Bronchial epithelial cell (primary cell): ENCODE results near the gene TECPR1. TPM values are rescaled to one million over a fixed set of nuclear protein-coding genes. Genes with fewer than 3 reads are reported as not detected.

Source experiments
- DNase-seq: peaks from one replicate; pipeline ENCODE4 v3.0.0-alpha.2; 2010; ENCODE audit warnings: low read depth
- FAIRE-seq: peaks from 2 replicates; lab custom pipeline; 2011; peaks lifted over from hg19 to GRCh38; lab: Jason Lieb, UNC
- H3K27me3 ChIP-seq: 2 replicates; pipeline ENCODE4 v1.5.1; 2011; ENCODE audit warnings: low read length; ENCODE audit not compliant: control insufficient read depth, insufficient read depth
- H3K36me3 ChIP-seq: 2 replicates; pipeline ENCODE4 v1.5.1; 2011; ENCODE audit warnings: low read length; ENCODE audit not compliant: control insufficient read depth, insufficient read depth
- H3K4me3 ChIP-seq: 2 replicates; pipeline ENCODE4 v1.5.1; 2011; ENCODE audit warnings: mild to moderate bottlenecking, low read depth, low read length, control low read depth
- CTCF ChIP-seq: IDR thresholded peaks from 2 replicates; pipeline ENCODE4 v1.5.1; 2011; ENCODE audit warnings: mild to moderate bottlenecking, moderate library complexity, low read length, control low read depth, inconsistent platforms; ENCODE audit not compliant: insufficient read depth, severe bottlenecking
- total RNA-seq: library from RNA; depleted of rRNA; stranded (reverse); fragments of >200 nt; gene quantifications from 2 replicates; pipeline ENCODE4 v1.2.1, GENCODE V29; 2014

TECPR1 gene
- total RNA-seq, 1 donor from 2014 or later, result 8.2 TPM

GRCh38 chr7:98210513-98211220, 41.4 kb downstream of the TECPR1 start:
- Histone ChIP-seq H3K27me3 (no peaks in the 10 kb centered on the region), H3K36me3 (no peaks in the 10 kb centered on the region), H3K4me3 (peak overlapping the region; percentile 33)
- DNase-seq (no peak), FAIRE-seq (no peak)
- TF ChIP-seq CTCF, result no peak

DNA sequence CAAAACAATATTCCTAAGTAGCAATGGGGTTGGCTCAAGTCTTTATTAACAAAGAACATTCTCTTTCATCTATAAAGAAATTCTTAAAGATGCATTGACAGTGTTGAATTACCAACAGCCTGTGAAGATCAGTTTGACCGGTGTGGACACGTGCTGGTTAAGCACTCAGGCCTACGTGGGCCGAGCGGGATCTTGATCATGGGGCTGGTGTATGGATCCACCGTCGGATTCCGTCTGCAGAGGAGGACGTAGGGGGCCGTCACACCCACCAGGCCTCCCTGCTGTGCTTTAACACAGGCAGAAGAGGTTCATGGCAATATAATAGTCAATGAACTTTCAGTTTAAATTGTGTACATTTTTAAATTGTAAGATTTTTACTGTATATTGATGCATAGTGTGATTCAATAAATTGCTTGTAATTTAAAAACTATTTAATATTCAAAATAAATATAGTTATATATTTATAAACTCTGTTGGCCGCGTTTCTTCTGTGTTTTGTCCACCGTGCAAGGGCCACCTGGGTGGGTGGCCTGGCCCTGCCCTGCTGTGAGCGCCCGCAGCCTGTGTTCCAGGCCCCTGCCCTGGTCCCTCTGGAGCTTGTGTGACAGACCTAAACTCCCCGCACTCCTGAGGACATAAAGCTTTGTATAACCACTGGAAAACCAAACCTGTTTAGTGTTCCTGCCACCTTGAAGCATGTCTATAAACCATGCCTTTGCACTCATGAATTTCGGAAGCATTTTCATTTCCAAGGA, 42.7 kb downstream of the TECPR1 start:
- H3K27me3 ChIP-seq, result no peaks in the 10 kb centered on the region
- H3K36me3 ChIP-seq, result no peaks in the 10 kb centered on the region
- FAIRE-seq (no peak), DNase-seq (no peak)
- no peak for TF ChIP-seq CTCF
- H3K4me3 ChIP-seq, result no peak overlapping the region

DNA sequence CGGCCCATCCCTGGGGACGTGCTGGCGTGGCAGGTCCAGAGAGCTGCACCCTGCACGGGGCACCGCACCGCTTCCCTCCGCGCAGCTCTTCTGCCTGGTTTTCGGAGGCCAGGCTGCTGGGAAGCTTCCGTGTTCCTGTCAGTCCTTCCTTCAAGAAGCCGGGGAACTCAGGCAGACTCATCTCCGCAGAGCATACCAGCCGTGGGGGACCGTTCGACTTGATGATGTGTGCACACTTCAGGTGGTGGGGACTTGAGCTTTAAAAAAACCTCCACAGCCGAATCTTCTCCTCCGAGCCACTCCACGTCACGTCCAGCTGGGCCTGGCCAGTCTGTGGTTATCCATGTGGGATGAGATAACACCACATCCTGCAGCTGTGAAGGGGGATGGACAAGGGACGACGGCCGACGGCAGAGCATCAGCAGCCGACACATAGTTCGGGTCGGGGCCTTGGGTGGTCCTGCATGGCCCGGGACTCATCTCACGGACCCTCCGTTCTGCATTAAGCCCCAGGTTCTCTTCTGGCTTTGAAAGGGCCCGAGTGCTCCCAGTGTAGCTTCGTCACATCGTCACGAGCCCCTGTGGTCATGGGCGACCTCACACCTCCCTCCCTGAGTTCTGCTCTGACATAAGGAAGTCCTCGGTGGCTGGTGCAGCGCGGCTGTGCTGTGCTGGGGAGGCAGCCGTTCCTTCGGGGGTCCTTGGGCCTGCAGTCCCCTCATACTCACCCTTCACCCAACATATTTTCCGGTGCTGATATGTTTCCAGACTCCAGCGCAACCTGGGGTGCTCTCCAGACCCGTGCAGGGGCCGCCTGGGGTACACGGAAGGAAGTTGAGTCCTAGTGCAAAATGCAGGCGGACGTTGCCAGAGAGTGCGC, 45.3 kb downstream of the TECPR1 start:
- FAIRE-seq (no peak), DNase-seq (no peak)
- no peak for TF ChIP-seq CTCF
- peaks cover 2% of the 10 kb centered on the region for H3K36me3 ChIP-seq
- H3K27me3 ChIP-seq, result no peaks in the 10 kb centered on the region
- no peak overlapping the region for H3K4me3 ChIP-seq

- DNase-seq, result no peak
- H3K36me3 ChIP-seq, result peaks cover 2% of the 10 kb centered on the region
- no peaks in the 10 kb centered on the region for H3K27me3 ChIP-seq
- no peak for TF ChIP-seq CTCF
- H3K4me3 ChIP-seq, result no peak overlapping the region
- FAIRE-seq, result no peak
Measured at GRCh38 chr7:98205162-98205845, 46.7 kb downstream of the TECPR1 start.

DNA sequence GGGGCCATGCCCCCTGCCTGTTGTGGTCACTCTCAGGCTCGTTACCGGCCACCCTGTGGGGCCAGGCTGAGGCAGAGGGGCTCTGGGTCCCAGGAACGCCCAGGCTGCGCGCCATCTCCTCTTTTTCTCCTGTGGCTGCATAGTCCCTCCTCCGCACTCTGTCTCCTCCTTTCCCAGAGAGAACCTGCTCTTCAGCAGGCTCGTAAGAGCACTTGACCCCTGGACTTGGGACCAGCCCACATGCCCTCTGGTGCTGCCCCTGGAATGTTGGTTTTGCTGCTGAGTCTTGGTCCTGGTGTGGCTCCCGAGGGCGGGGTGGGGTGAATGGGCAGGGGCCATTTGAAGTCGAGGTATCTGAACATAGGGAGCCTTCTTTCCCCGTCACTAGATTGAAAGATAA, 47.4 kb downstream of the TECPR1 start:
- Histone ChIP-seq H3K27me3 (no peaks in the 10 kb centered on the region), H3K4me3 (no peak overlapping the region), H3K36me3 (peaks cover 2% of the 10 kb centered on the region)
- DNase-seq (no peak), FAIRE-seq (no peak)
- no peak for TF ChIP-seq CTCF
